NCI-H187 (cell line): Measurements from ENCODE around the gene DLG2.

Experiments used
- DNase-seq, 2 experiments: peaks; one replicate each; lab custom pipeline; 2025; lab: John Stamatoyannopoulos, UW

DLG2 gene

DNA sequence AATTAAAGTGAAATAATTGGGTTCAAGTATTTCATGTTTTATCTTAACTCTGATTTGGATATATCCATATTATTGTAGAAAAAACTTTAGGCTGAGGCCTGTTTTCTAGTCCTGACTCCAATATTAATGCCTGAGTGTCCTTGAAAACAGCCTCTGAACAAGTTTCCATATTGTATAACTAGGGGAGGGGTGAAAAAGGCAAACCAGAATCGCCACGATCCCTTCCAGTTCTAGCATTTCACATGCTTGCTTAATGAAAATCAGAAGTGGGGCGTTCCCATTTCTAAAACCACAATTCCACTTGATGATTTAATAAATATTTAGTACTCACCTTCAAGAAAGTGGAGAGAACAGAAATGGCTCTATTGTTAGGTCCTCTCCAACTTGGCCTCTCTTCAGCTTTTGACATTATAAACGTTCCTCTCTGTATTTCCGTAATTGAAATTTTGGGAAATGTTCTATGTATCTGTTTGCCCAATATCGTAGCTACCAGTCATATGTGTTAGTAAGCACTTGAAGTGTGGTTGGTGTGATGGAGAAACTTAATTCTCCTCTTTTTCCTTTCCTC lies 1779.6 kb downstream of the DLG2 start:
- no peak for DNase-seq

DNA sequence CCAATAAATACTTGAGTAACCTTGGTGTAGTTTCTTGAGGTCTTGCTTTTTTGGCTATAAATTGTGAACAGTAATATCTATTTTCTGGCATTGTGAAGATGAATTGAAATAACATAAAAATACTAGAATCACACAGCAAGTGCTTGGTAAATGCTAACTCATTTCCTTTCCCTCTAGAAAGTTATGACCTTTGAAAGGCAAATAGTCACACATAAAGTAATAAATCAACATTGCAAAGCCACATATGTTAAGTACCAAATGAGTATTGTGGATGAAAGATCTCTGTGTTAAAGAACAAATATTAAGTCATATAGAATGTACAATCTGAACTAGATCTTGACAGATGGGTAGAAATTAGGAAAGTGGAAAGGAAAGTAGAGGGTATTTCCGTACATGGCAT lies 1781.3 kb downstream of the DLG2 start:
- DNase-seq: no peak

GRCh38 chr11:83840326-83840725 lies 1786.8 kb downstream of the DLG2 start:
- DNase-seq: no peak

DNA sequence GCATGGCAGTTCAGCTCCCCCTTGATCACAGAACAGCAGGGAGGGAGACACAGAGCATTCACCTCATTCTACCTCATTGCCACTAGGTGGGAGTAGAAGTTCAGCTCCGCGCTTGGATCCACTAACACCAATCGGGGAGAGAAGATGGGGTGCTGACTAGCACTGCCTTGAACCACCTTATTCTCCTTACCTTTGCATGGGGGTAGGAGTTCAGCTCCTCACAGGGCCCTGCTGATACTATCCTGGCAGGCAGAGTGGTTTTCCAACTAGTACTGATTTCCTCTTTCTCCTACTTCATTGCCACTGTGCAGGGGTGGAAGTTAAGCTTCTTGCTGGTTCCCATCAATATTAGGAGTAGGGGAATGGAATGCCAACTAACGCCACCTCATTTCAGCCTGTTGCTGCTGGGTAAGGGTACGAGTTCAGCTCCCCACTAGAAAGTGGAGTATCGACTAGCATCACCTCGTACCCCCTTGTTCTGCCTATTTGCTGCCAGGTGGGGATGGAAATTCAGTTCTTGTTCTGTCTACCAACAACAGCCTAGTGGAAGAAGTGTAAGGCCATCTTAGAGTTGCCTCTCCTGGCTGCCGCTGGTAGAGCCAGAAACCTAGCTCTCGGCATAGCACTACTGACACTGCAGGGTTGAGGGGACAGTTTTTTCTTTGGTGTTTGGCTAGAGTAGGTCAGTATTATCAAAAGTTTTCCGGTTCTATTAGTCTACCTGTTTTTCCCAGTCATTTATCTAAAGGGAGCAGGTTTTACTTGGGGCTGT lies 1790.1 kb downstream of the DLG2 start:
- peak; percentile 9 to 22 for DNase-seq

GRCh38 chr11:83836065-83836464 lies 1791.1 kb downstream of the DLG2 start:
- DNase-seq: no peak

DNA sequence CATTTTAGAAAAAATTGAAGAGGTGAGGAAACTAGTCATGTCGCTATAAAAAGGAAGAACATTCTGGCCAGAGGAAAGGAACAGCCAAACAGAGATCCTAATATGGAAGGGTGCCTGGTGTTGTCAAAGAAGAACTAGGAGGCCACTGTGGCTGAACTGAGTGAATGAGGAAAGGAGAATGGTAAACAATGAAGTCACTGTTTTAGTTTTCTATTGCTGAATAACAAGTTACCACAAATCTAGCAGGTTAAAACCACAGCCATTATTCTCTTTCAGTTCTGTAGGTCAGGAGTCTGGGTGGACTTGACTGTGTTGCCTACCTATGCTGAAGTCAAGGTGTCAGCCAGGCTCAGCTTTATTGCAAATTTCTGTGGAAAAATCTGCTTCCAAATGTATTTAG lies 1791.7 kb downstream of the DLG2 start:
- no peak for DNase-seq

GRCh38 chr11:83831929-83832328 lies 1795.2 kb downstream of the DLG2 start:
- DNase-seq: no peak

GRCh38 chr11:83827940-83828554 lies 1799.1 kb downstream of the DLG2 start:
- DNase-seq: peak; percentile 3

DNA sequence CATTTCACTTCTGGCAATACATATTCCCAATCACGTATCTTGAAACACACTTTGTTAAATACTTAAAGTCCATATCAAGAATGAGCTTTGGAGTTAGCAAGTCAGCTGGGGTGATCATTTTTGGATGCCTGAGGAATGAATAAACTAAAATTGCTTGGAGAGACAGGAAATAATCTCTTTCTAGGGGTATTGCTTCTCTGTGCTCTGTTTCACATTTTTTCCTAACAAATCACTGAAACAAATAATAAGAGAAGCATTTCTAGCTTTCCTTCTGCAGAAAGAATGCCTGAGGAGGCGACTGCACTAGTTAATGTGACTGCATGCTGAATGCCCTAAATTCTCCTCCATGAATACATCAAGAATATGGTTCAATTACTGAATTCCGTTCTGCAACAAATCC lies 1799.6 kb downstream of the DLG2 start:
- DNase-seq: no peak

DNA sequence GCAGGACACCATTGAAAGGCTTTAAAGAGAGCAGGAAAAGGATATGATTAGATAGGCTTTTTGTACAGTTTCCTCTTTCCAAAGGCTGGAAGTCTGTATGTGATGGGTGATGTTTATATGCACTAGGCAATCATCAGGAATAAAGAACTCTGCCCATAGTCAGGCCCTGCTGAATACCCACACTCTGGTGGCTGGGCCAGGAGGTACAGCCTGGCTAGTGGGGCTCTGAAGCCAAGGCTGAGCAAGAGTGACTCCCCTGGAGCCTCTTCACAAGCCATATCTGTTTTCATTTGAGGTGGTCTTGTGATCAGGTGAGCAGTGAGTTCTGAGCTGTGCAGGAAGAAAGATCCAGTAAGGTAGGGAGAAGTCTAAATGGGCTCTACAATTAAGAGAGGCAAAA lies 1801.1 kb downstream of the DLG2 start:
- DNase-seq: no peak

GRCh38 chr11:83823461-83824025 lies 1803.6 kb downstream of the DLG2 start:
- DNase-seq: no peak

DNA sequence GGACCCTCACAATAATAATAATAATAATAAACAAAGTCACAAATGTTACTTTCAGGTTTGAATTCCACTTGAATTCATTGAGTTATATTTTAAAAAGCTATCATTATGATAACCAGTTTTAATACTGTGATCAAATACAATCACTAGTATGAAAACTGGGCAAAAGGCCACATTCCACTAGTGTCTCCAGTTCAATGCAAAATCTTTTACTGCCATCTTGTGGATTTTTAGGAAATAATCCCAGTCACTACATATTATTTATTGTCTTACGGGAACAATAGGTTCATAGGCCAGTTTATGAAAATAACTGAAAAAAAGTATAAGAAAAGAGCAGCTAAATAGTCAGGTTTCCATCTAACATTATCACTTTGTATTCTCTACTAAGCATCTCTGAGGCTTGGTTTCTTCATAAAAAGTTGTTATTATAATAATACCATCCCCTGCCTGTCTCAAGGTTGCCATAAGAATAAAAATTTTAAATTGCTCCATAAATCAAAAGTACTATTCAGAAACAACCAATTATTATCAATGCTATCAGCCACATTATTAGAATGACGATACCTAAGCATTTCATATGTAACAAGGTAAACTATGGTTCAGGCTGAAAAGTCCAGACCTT lies 1807.1 kb downstream of the DLG2 start:
- peak; percentile 1 to 23 for DNase-seq

- no peak for DNase-seq
These were observed 1808.8 kb downstream of the DLG2 start for GRCh38 chr11:83818349-83818748.

- no peak for DNase-seq
These were observed 1810.5 kb downstream of the DLG2 start for GRCh38 chr11:83816572-83817187.

- DNase-seq: no peak
These were observed 1811.4 kb downstream of the DLG2 start for GRCh38 chr11:83815736-83816135.

GRCh38 chr11:83813296-83813695 lies 1813.8 kb downstream of the DLG2 start:
- DNase-seq: no peak

DNA sequence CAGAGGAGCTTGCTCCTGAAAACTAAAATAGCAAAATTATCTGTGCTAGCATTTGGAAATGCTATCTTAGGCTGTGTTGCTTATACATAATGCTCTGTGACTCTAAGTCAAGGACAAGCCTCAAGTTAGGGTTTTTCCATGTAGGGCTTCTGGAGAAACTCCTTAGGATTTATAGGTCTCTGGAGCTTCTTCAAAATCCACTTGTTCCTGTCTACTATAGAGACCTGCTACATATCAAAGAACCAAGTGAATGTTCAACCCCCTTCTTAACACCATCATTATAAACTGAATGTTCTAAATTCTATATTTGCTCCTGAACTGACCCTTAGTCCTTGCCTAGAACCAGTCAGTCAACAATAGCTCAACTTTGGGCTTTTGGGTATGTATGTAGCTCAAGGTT lies 1817.9 kb downstream of the DLG2 start:
- DNase-seq: no peak

DNA sequence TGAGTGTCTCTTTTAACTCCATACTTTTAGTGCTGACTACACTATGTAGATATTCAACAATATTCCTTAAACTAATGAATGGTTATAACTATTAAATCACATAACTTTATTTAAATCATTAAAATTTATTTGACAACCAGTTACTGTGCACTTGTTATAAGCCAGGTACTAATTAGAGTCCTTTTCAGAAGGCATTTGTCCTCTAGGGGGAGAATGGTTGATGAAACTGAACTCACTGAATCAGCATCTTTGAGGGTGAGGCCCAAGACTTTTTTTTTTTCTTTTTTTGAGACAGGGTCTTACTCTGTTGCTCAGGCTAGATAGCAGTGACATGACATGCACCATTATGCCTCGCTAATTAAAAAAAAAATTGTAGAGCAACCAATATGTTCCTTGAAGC lies 1825.3 kb downstream of the DLG2 start:
- DNase-seq: no peak

GRCh38 chr11:83793310-83793709 lies 1833.8 kb downstream of the DLG2 start:
- no peak for DNase-seq

- DNase-seq: no peak
These were observed 1835.6 kb downstream of the DLG2 start for GRCh38 chr11:83791557-83791956.

DNA sequence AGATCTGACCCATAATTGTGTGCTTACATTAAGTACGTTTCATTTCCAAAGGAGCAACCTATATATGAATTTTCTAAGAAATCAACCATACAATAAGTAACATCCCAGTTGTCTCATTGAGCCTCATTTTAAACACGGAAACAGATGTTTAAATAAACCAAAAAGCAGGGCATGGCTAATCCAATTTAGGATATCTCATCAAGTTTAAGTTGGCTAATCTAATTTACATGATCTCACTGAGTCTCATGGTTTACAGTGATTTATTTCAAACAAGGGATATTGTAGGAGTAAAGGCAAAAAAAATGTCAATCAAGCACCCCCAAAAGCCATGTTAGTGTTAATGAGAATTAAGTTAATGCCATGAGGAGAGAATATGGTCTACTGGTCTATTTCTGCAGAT lies 1841.2 kb downstream of the DLG2 start:
- DNase-seq: no peak

- no peak for DNase-seq
These were observed 1842.7 kb downstream of the DLG2 start for GRCh38 chr11:83784419-83784818.
